IPS-NIHi11 (cell line): ENCODE data around the gene DNAJC13.
"Not testable (repeated sequence)": the region's sequence is repeated elsewhere in the genome, so short reads cannot be mapped to it uniquely, and the experiment has no call there.

Experiments
- DNase-seq: peaks from one replicate; pipeline ENCODE4 v3.0.0; 2012; ENCODE audit warnings: mixed read lengths, low spot score

DNAJC13 gene

DNA sequence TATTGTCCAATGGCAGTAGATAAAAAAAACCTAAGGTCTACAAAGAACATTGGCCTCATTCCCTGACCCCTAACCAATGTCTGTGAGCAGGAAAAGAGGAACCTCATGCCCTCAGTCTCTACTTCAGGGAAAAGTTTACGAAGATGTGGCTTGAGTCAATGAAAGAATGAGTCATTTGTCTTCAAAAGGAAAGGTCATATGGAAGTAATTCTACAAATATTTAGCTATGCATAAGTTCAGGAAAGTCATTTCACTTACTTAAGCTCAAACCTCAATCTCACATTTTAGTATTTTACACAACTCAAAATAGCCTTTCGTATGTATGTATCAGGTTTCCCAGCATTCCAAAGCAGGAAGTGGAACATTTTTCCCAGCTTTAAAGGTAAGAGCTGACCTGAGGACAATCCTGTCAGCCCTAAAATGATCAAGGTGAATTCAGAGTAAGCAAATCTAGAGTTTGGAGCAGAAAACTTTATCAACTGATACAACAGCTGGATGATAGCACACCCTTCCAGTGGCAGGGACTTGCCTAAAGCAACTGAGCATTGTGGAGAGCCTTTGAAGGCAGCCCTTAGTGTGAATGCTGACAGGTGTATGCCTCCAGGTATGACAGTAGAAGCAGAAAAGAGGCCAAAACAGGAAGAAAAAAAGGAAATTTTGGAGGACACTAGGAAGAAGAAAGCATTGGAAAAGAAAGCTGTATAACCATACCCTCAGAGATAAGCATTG is 125.9 kb downstream of the DNAJC13 start:
- no peak for DNase-seq

DNA sequence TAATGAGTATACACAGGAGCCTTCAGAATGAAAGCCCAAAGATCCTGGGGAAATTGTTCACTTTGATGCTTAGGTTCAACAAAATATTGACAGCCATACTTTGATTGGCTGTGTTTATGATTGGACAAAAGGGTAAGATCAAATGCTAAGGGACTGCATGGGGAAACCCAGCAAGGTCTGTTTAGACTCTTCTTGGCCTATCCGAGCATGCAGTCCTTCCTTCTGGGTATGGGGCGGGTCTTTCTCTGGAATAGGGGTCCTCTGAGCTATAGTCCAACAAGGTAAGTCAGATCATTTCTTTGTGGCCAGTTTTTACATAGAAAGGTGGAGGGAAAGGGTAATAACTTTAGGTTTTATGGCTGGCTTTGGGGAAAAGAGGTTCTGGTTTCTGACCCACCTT is 126.8 kb downstream of the DNAJC13 start:
- DNase-seq = no peak

DNA sequence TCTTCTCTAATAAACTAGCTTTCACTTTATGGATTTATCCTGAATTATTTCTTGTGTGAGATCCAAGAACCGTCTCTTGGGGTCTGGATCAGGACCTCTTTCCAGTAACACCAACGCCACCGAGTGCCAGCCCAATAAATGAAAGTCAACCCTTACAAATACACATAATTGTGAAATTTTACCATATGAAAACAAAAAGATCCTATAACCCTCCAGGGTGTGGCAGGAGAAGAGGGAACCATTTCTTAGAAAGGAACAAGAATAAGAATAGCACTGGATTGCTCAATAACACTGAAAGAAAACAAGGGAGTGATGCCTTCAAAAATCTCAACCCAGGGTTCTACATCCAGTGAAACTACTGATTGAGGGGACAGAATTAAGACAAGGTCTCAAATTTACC is 128.2 kb downstream of the DNAJC13 start:
- no peak for DNase-seq

DNA sequence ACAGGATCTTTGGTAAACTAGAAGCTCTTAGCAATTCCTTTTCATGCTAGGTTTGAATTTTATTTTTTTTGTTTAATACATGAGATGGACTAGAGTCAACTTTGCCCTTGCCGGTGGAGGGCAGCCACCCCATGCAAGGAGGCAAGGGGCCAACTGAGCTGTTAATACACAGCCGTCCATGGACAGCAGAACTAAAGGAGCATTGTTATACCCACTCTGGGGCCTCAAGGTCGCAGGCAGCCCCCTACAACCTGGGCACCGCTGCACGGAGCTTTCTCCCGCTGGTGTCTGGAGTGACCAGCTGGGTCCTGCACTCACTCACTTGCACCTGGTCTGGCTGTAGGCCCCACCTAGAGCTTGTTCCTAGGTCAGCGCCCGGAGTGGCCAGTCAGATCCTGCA is 131.9 kb downstream of the DNAJC13 start:
- DNase-seq = no peak

DNA sequence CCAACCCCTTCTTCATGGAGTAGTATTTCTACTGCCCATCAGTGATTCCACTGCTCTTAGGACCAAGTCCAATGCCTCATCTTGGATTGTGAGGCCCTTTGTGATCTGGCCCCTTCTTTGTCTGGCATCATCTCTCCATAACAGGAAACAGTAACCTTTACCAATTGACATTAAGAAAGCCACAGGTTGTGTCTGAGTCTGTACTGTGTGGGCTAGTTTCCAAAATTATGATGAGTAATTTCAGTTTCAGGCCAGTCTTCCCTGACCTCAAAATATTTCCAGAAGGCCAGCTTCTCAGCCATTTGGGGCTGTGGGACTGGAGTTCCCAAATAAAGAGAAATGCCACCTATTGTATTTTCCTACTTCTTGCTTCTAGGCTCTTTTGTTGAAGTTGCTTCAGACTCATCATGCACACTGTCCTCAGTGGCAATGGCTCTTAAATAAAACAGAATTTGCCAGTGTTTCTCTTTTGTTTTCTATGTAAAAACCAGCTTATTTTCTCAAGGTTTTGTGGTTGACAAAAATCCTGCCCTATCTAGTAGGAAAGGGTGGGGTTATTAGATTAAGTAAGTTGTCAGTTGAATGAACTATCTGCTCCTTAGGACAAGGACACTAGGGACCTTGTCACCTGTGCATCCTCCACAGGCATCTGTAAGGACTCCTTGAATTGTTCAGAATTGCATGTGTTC is 132.7 kb downstream of the DNAJC13 start:
- DNase-seq = no peak

DNA sequence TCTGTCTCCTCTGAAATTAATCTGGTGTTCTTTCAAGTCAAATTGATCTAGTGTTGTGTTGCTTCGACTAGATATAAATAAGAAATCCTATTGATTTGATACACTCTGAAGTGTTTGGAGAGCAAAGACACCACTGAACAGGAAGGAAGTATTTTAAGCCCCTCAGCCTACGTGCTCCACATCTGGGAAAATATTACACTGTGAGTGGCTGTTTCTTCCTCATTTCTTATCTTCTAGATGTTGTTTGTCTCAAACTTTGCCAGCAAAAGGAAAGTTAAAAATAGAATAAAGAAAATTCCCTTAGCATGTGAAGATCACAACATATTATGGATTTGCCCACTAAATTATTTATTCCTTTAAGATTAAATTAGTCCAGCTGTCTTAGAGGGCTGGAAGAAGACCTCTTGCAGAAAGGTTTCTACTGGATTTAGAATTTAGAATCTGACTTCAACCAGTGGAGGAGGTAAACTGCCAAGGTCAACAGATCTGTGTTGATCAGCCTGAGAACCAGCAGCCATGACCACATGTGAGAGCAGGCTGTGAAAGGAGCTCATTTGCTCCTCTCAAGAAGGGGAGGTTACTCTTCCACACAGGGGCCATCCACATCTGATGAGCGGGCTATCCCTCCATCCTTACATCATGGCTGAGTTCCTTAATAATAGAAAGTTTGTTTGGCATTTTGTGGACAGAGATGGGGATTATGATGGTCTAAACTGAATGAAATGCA is 133.4 kb downstream of the DNAJC13 start:
- no peak for DNase-seq

DNA sequence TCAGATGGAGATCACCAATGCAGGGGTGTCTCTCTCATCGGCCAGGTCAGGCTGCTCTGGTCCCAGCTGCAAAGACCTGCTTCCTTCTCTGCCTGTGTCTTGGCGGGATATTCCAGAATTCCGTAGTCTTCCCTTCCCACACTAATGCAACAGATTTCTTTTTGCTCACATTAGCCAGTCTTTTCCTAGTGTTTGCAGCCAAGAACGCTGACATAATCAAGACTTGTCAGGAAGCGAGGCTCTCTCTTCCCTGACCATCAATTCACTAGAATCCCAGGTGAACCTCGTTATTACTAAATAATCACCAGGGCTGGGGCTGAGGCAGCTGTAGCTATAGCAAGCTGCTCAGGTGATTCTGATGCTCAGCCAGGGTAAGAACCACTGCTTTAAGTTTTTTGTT is 136.5 kb downstream of the DNAJC13 start:
- no peak for DNase-seq

DNA sequence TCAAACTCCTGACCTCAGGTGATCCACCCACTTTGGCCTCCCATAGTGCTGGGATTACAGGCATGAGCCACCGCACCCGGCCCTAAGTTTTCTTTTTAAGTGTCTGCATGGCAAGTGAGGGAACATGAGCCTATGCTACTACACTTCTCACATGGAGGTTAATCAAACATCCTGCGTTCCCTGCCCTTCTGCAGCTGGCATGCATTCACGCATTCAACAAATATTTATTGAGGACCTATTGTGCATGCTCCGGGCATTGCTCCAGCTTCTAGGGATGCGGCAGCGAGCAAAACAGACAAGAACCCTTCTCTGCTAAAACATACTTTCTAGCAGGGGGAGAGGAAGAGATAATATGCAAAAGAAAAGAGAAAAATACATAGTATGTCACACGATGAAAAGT is 137.1 kb downstream of the DNAJC13 start:
- no peak for DNase-seq

DNA sequence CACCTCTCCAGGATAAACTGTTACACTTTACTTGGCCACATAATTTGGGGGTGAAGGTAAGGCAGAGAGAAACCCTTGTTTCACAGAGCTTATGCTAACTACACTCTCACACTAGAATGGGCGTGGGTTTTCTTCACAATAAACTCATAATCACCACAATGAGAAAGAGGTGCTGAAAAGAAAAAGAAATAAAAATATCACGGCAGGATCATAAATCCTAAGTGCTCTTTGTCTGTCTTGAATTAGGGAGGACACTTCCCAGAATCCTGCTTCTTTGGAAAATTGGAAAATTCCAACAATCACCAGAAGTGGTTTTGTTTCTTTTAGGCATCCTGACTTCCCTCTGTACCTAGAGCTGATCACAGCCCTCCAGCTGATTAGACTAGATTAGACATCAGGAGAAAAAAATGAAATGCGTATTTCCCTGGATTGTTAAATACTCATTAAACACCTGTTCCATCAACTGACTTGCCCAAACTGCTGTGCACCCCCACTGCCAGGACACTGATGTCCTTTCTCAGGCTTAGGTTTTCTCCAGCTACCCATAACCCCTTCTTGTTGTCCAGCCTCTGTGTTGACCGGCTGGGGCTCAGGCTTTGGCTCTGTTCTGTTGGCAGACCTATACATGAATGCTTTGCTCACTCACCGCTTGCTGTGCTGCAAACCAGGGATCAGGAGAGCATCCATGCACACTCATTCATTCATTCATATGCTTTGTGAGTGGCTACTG is 138.2 kb downstream of the DNAJC13 start:
- DNase-seq = no peak

DNA sequence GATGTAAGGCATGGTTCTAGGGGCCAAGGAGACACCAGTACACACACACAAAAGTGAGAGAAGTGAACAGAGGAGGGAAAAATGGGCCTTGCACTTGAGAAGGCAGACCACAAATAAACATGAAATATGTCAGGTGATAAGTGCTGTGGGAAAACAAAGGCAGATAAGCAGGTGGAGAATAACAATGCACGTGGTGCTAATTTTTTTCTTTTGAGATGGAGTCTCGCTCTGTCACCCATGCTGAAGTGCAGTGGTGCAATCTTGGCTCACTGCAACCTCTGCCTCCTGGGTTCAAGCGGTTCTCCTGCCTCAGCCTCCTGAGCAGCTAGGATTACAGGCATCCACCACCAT is 138.7 kb downstream of the DNAJC13 start:
- not testable (repeated sequence) for DNase-seq

DNA sequence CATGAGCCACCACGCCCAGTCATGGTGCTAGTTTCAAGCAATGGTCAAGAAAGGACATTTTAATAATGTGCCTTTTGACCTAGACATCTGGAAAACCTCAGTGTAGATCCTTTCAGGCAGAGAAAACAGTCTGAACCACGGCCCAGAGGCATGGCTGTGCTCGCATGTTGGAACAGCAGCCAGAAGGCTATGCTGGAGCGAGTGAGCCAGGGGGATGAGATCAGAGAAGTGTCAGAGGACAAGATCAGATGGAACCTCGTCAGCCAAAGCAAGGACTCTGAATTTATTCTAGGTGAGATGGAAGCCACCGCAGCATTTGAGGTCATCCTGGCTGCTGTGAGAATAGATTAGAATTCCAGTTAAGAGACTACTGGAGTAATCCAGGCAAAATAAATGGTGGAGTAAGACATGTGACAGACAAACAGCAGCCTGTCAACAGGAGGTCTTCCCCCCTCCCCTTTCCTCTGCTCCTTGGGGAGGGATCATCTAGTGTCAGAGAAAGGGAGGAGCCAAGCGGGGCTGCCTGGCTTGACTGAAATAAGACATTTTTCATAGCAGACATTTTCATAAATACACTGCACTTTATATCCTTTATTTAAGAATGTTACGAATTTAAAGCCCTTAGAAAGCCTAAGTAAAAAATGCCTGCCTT is 139.3 kb downstream of the DNAJC13 start:
- DNase-seq = peak; percentile 43

DNA sequence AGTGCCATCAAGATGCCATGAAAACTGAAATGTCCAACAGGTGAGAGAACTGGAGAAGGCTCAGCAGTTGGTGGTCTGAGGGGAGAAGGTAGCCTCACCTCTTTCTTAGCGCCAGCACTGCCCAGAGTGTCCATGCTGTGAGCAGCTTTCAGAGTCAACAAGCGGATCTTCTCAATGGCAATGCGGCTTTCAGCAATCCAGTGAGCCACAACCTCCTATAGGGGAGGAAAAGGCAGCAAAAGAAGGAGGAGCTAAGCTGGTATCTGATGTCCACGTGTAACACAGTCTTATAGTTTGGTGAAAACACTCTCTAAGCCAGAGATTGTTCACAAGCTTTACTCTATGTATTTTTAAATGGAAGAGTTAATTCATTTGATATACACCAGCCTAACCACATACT is 143.7 kb downstream of the DNAJC13 start:
- peak; percentile 14 for DNase-seq

DNA sequence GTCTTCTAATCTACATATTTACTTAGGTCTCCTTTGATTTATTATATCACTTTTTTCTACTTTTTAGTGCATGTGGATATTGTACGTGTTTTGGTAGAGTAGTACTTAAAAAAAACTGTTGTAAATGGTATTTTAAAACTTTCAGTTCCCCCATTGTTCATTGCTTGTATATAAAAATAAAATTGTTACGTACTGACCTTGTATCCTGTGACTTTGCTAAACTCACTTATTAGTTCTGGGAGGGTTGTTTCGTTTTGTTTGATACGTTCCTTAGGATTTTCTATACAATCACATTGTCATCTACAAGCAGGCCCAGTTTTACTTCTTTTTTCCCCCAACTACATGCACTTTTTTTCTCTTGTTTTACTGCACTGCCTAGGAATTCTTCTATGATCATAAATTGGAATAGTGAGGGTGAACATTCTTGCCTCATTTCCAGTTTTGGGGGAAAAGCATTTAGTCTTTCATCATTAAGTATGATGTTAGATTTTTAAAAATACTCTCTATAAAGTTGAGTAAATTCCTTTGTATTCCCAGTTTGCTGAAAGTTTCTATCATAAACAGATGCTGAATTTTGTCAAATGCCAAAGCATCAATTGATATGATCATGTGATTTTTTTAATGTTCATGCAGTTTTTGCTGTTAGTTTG is 146.2 kb downstream of the DNAJC13 start:
- DNase-seq = no peak

DNA sequence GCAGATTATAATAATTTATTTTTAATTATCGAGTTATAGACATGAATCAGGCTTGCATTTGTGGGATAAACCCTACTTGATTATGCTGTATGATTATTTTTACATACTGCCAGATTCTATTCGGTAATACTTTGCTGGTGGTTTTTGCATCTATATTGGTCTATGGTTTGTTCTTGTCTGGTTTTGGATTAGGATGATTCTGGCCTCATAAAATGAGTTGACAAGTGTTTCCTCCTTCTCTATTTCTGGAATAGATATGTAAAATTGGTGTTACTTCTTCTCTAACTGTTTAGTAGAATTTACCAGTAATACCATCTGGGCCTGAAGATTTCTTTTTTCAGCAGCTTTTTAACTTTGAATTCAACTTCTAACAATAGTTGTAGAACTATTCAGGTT is 146.8 kb downstream of the DNAJC13 start:
- DNase-seq = no peak

DNA sequence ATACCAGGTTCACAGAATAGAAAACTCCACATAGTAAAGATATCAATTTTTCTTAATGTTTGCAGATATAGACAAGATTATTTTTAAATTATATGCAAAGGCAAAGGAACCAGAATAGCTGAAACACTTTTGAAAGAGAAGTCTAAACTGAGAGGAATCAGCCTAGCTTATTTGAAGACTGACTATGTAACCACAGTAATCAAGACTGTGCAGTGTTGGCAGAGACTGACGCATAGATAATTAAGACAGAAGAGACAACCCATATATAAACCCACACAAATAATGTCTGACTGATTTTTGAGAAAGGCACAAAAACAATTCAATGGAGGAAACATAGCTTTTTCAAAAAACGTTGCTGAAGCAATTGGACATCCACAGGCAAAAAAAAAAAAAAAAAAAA is 151.1 kb downstream of the DNAJC13 start:
- no peak for DNase-seq

DNA sequence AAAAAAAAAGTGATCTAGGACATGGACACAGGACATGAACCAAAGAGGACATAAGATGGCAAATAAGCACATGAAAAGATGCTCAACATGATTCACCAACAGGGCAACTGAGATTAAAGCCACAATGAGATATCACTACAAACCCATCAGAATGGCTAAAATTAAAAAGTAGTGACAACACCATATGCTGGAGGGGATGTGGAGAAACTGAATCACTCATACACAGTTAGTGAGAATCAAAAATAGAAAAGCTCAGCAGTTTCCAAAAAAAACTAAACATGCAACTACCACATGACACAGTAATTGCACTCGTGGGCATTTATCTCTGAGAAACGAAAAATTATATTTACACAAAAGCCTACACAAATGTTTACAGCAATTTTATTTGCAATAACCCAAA is 151.9 kb downstream of the DNAJC13 start:
- no peak for DNase-seq

DNA sequence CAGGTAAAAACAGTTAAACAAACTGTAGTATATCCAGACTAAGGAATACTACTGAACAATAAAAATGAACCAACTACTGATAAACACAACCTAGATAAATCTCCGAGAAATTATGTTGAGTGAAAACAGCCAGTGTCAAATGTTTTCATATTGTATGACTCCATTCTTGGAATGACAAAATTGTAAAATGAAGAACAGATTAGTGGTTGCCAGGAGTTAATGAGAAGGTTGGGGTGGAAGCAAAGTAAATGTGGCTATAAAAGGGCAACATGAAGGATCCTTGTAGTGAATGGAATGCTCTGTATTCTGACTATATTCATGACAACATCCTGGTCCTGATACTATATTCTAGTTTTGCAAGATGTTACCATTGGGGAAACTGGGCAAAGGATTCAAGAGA is 152.3 kb downstream of the DNAJC13 start:
- no peak for DNase-seq

DNA sequence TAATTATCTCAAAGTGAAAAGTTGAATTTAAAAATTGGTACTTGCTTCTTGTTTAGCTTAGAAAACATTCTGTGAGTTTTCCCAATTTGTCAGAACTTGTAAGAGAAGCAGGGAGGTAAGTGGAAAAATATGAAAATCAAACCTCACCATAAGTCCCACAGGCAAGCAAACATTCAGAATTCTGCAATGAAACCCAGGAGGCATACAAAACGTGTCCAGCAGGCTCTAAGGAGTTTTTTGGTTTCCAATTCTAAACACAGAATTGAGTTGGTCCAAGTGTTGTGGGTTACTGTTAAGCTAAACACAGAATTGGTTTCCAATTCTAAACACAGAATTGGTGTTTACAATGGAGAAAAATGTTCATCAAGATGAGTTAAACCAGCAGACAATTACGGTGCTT is 152.7 kb downstream of the DNAJC13 start:
- DNase-seq = no peak

DNA sequence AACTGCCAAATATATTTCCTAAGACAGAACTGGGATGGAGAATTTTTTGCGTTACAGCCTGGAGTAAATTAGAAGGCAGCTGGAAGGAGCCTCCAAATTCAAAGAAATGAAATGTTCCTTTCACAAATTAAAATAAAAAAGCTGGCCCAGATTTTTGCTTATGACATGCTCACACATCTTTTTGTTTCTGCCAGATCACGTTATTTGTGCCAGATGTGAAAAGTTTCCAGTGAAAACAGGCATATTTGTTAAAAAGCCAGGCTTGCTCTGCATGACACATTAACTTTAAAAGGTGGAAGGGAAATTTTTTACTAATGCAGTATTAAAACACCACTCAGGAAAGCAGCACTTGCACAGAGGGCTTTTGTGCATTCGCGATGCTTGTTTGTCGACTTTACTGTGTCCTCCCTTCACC is 156.5 kb downstream of the DNAJC13 start:
- DNase-seq = no peak

DNA sequence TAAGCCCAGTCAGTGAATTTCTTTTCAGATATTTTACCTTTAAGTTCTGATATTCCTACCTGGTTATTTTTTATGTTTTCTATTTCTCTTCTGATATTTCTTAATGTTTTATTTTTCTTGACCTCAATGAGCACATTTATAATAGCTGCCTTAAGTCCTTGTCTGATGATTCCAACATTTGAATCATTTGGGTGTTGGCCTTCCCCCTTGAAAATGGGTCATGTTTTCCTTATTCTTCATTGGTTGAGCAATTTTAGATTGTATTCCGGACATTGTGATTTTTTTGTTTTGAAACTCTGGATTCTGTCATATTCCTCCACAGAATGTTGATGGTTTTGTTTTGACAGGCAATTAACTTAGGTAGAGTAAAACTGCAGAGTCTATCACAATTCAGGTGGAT is 170.1 kb downstream of the DNAJC13 start:
- no peak for DNase-seq
